ENCODE results near the gene SLC22A14.

DNA sequence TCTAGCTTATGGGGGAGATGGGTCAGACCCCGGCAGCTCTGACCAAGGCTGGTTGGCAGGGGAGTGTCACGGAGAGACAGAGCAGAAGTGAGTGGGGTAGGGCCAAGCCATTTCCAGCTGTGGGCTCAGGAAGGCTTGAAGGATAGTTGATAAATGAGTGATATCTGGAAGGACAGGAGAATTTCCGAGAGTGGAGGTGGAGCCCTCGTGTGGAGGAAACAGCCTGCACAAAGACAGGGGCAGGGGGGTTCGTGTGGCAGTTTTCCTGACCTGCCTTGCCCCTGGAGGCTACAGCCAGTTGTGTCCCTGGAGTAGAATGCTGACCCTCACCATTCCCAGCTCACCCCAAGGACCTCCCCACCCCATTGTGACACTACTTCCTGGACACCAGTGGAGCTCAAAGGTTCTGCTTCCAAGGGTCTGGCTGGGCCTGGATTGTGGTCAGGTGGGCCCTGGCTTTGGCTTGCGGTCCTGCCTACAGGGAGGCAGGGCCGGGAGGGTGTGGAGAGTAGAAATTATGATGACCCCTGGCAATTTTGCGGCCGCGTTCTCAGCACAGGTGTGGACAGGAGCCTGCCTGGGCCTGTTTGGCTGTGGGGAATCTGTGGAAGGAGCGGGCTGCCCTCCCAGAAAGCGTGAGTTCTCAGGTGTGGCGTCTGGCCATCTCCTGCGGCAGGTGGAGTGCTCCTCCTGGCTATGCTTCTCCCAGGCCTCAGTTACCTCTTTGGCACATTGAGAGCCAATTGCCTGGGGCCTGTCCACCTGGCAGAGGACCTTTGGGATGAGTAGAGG is at the start of gene SLC22A14:
- TF ChIP-seq, protein P1, sequence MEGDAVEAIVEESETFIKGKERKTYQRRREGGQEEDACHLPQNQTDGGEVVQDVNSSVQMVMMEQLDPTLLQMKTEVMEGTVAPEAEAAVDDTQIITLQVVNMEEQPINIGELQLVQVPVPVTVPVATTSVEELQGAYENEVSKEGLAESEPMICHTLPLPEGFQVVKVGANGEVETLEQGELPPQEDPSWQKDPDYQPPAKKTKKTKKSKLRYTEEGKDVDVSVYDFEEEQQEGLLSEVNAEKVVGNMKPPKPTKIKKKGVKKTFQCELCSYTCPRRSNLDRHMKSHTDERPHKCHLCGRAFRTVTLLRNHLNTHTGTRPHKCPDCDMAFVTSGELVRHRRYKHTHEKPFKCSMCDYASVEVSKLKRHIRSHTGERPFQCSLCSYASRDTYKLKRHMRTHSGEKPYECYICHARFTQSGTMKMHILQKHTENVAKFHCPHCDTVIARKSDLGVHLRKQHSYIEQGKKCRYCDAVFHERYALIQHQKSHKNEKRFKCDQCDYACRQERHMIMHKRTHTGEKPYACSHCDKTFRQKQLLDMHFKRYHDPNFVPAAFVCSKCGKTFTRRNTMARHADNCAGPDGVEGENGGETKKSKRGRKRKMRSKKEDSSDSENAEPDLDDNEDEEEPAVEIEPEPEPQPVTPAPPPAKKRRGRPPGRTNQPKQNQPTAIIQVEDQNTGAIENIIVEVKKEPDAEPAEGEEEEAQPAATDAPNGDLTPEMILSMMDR (IDR thresholded peaks at IDR 0.05; ENCODE audit: extremely low read depth in 1 of 2, insufficient read depth in 1 of 2, low read depth in 1 of 2, low read length in 2 of 2), result no peak
- TF ChIP-seq EZH2 (IDR thresholded peaks at IDR 0.05; ENCODE audit: borderline replicate concordance, low read depth, low read length, severe bottlenecking) (no peak), FOS (IDR thresholded peaks at IDR 0.05; ENCODE audit: borderline replicate concordance, insufficient read depth, low read length) (no peak), POLR2A (IDR thresholded peaks at IDR 0.05; ENCODE audit: low read depth, low read length) (no peak), POLR2AphosphoS5 (IDR thresholded peaks at IDR 0.05; ENCODE audit: insufficient read depth, low read depth, low read length) (no peak), GATA2 (IDR thresholded peaks at IDR 0.05; ENCODE audit: insufficient read depth, insufficient read length, low read depth, low read length) (no peak), MYC (IDR thresholded peaks at IDR 0.05; ENCODE audit: low read depth, low read length) (no peak), JUN (IDR thresholded peaks at IDR 0.05; ENCODE audit: borderline replicate concordance, insufficient read depth, insufficient read length, low read depth) (no peak)
- TF ChIP-seq, protein P2, sequence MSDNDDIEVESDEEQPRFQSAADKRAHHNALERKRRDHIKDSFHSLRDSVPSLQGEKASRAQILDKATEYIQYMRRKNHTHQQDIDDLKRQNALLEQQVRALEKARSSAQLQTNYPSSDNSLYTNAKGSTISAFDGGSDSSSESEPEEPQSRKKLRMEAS (IDR thresholded peaks at IDR 0.05; ENCODE audit: insufficient read depth, insufficient read length), result no peak

All from endothelial cell of umbilical vein (primary cell).